ENCODE results near the gene PARL. TPM values are rescaled to one million over a fixed set of nuclear protein-coding genes. Genes with fewer than 3 reads are reported as not detected.

Gene PARL
- total RNA-seq, 2 donors from 2014 or later, result 34.1 to 58.3 TPM

DNA sequence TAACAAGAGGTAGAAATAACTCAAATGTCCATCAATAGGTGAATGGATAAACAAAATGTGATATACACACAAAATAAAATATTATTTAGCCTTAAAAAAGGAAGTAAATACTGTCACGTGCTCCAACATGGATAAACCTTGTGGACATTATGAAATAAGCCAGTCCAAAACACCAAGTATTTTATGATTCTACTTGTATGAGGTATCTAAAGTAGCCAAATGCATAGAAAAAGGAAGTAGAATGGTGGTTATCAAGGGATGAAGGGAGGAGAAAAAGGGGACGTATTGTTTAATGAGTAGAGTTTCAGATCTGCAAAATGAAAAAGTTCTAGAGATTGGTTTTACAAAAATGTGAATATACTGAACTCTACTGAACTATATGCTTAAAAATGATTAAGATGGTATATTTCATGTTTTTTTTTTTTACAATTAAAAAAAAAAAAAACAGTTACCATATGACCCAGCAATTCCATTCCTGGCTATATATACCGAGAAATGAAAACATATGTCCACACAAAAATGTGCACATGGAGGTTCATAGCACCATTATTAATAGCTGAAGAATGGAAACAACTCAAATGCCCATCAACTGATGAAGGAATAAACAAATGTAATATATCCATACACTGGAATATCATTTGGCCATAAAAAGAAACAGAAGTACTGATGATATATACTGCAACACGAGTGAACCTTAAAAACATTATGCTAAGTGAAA lies 30.2 kb downstream of the PARL start:
- DNase-seq (ENCODE audit: low spot score), result no peak
- Histone ChIP-seq H3K27me3 (no peaks in the 10 kb centered on the region), H3K36me3 (peaks cover 22% of the 10 kb centered on the region), H3K27ac (no peak overlapping the region), H3K4me3 (no peak overlapping the region), H3K9me3 (no peaks in the 10 kb centered on the region), H3K4me1 (peaks cover 0 to 5% of the 10 kb centered on the region in 2 donors)
- TF ChIP-seq, protein P1, sequence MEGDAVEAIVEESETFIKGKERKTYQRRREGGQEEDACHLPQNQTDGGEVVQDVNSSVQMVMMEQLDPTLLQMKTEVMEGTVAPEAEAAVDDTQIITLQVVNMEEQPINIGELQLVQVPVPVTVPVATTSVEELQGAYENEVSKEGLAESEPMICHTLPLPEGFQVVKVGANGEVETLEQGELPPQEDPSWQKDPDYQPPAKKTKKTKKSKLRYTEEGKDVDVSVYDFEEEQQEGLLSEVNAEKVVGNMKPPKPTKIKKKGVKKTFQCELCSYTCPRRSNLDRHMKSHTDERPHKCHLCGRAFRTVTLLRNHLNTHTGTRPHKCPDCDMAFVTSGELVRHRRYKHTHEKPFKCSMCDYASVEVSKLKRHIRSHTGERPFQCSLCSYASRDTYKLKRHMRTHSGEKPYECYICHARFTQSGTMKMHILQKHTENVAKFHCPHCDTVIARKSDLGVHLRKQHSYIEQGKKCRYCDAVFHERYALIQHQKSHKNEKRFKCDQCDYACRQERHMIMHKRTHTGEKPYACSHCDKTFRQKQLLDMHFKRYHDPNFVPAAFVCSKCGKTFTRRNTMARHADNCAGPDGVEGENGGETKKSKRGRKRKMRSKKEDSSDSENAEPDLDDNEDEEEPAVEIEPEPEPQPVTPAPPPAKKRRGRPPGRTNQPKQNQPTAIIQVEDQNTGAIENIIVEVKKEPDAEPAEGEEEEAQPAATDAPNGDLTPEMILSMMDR (IDR thresholded peaks at IDR 0.05), result no peak

DNA sequence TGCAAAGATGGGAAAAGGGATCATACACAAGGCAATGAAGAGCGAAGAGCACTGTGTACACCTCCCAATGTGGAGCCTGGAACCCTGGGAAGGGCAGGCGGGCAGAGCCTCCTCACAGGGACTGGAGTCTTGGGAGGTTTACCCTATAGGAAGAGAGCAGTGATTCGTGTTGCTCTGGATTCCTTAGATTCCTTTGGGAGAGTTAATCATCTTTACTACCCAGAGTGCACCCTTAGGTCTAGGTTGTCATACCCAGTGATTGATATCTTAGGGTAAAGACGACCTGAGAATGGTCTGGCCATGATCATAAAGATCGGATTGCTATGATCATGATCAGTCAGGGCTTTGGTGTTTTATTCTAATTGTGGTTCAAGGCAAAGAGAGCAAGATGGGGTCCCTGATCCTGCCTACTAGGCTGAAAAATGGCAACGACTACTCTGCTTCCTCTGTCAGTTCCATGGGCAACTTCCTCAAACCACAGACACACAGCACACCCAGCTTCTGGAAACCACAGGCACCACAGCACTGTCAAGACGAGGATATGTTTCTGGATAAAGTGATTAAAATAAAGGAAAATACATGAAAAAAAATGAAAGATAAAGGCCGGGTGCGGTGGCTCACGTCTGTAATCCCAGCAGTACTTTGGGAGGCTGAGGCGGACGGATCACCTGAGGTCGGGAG lies 38.9 kb downstream of the PARL start:
- TF ChIP-seq, protein P1 (IDR thresholded peaks at IDR 0.05), result no peak
- peaks cover 67% of the 10 kb centered on the region for H3K36me3 ChIP-seq
- no peaks in the 10 kb centered on the region for H3K9me3 ChIP-seq
- H3K27ac ChIP-seq, result no peak overlapping the region
- H3K4me3 ChIP-seq, result no peak overlapping the region
- DNase-seq (ENCODE audit: low spot score), result no peak
- no peaks in the 10 kb centered on the region for H3K4me1 ChIP-seq
- H3K27me3 ChIP-seq, result no peaks in the 10 kb centered on the region

DNA sequence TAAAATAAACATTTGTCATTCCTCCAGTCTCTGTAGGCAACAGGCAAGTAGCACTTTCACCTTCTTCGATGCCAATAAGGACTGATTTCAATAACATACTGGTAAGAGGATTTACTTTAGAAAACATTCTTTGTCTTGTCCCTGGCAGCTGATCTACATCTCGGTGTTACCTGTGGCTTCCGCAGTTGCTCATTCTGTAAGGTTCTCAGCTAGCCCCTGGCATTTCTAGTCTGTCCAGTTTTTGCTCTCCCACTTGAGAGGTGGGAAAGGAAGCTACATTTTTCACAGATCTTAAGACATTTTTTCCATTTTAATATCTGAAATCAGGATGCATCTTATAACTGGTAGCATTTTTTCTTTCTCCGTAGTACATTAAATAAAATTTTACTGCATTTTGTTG lies 39.6 kb downstream of the PARL start:
- no peak overlapping the region for H3K27ac ChIP-seq
- peaks cover 74% of the 10 kb centered on the region for H3K36me3 ChIP-seq
- DNase-seq (ENCODE audit: low spot score), result no peak

DNA sequence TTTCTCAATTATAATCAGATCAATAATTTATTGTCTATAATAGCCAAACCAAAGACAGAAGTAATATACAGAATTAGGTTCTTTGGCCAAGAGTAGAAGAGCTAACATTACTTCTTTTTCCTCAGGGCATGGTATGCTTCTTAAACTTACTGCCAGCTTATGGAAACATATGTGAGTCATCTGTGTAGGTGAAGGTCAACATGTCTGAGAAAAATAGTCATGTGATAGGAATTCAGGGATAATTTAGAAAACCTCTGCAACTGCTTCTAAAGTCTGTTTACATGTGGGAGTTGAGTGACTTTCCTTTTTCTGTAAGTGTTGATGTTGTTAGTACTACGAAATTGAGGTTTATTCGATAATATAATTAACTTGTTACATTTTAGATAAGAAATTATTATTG lies 40.1 kb downstream of the PARL start:
- Histone ChIP-seq H3K27ac (no peak overlapping the region), H3K4me3 (no peak overlapping the region), H3K27me3 (no peaks in the 10 kb centered on the region), H3K9me3 (no peaks in the 10 kb centered on the region), H3K4me1 (no peaks in the 10 kb centered on the region), H3K36me3 (peaks cover 79% of the 10 kb centered on the region)
- no peak for DNase-seq (ENCODE audit: low spot score)
- TF ChIP-seq, protein P1 (IDR thresholded peaks at IDR 0.05), result no peak

More for the DNA sequence above, 39.6 kb downstream of the PARL start:
- no peaks in the 10 kb centered on the region for H3K9me3 ChIP-seq
- H3K4me1 ChIP-seq, result no peaks in the 10 kb centered on the region
- H3K4me3 ChIP-seq, result no peak overlapping the region
- H3K27me3 ChIP-seq, result no peaks in the 10 kb centered on the region
- TF ChIP-seq, protein P1 (IDR thresholded peaks at IDR 0.05), result no peak

DNA sequence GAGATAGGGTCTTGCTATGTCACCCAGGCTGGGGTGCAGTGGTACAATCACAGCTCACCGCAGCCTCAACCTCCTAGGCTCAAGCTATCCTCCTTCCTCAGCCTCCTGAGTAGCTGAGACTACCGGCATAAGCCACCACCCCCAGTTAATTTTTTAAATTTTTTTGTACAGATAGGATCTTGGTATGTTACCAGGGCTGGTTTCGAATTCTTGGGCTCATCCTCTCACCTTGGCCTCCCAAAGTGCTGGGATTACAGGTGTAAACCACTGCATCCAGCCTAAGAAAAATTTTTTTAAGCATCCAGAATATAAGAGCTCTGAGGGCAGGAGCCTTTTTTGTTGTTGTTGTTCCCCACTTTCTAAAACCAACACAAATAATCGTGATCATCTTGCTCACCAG lies 44.9 kb downstream of the PARL start:
- no peak overlapping the region for H3K4me3 ChIP-seq
- TF ChIP-seq, protein P1 (IDR thresholded peaks at IDR 0.05), result no peak
- H3K27me3 ChIP-seq, result no peaks in the 10 kb centered on the region
- DNase-seq (ENCODE audit: low spot score), result no peak
- no peaks in the 10 kb centered on the region for H3K4me1 ChIP-seq
- no peaks in the 10 kb centered on the region for H3K9me3 ChIP-seq
- H3K27ac ChIP-seq, result no peak overlapping the region
- H3K36me3 ChIP-seq, result peaks cover 69% of the 10 kb centered on the region
